HG03196 (cell line): ENCODE measurements around the gene GLP1R.

Source experiments
- ATAC-seq: cut with Tn5 transposase; IDR thresholded peaks from one replicate; pipeline ENCODE4 v1.9.1; 2021; ENCODE audit not compliant: unreplicated experiment

Gene GLP1R

DNA sequence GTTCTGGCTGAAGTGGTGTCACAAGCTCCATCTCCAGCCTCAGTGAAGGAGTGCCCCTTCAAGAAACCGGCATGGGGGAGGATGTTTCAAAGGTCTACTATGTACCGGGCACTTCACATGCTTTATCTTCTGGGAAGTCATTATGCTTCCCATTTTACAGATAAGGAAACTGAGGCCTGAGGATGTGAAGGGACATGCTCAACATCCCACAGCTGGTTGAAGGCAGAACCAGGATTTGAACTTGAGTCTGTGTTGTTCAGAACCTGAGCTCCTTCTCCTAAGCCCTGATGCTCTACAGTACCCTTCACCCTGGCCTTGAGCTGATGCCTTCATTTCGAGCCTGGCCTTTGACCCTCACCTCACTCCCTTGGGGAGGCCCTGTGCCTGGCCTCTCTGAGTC is 13.0 kb downstream of the GLP1R start:
- no peak for ATAC-seq

DNA sequence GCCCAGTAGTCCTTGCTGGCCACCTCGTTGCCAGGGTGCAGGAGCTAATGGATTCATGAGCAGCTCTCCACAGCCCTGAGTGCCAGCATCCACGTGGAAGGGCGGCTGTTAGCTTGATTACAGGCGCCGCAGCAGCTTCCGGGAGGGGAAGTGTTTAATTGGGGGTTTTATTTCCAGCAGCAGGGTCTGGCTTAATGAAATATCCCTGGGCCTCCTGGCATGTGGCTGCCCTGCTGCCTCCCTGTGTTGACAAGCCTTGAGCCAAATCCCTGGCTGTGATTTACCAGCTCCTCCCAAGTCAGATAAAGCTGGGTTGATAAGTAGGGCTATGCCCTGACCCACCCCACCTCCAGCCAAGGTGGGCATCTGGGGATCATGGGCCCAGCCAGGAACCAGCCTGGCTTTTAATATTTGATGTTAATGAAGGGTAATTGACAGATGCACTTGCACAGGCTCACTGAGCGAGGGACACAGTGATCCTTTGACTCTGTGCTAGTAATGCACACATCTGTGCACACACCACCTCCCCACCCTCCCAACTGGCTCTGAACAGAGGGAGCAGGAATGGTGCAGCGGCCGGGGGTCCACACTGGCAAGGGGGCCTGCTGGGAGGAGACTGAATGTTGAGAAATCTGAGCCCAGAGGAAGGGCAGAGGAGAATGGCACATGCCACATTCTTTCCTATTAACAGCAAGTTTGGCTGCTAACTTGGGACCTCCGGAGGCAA is 13.6 kb downstream of the GLP1R start:
- no peak for ATAC-seq

DNA sequence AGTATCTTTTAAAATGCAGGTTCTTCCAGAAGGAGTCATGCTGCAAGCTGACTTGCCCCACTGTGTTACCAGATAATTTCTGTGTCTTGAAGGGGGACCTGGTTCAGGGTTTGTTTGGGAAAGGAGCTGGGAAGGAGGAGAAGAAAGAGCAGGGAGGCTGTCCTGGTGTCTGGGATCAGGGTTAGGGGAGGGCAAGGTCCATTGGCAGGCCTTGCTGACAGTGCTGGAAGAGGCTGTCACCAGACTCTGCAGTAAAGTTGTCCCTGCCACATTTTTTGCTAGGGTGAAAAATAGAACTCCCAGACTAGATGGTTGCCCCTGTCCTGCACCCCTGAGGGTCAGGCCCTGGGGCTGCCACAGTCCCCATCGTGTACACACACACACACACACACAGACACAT is 14.9 kb downstream of the GLP1R start:
- no peak for ATAC-seq

DNA sequence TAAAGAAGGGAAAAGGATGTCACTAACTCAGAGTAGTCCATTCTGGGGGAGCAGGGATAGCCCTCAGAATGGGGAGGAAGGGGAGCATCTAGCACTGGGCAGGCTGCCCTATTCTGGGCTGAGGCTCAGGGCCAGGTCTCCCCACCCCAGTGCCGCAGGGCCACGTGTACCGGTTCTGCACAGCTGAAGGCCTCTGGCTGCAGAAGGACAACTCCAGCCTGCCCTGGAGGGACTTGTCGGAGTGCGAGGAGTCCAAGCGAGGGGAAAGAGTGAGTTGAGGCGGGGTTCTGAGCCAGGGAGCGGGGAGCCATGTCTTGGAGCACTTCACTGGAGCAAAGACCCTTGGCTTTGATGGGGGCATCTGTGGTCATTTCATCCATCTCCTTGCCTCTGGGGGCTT is 17.0 kb downstream of the GLP1R start:
- ATAC-seq: no peak

GRCh38 chr6:39068391-39068790 is 19.8 kb downstream of the GLP1R start:
- ATAC-seq: no peak

GRCh38 chr6:39072830-39073229 is 24.2 kb downstream of the GLP1R start:
- no peak for ATAC-seq

DNA sequence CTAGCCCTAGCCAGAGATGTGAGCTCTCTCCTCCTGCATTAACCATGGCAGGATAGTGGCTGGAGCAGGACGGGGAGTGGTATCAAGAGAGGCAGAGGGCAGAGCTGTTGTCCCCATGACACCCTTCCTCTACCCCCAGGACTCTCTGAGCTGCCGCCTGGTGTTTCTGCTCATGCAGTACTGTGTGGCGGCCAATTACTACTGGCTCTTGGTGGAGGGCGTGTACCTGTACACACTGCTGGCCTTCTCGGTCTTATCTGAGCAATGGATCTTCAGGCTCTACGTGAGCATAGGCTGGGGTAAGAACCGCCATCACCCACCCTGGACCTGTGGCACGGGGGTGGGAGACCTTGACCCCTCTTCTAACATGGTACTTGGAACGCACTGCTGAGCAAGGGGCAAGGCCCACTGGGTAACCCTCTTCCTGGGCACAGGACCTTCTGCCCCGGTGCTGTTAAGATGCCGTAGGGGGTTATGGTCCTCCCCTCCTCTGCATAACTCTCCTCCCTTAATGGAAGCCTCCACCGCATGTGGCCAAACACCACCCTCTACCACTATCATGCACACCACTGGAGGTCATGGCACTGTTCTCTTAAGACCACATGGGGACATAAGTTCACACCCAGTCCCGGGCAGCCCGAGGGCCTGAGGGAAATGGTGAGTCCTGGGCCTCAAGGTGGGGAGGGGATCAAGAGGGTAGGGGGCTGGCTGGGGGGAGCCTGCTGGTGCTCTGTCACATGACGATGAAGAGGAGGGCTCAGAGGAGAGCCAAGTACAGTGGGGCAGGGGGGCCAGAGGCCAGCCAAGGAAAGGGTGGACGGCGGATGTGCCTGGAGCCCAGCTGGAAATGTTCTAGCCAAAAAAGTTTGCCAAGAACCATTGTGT is 25.1 kb downstream of the GLP1R start:
- ATAC-seq: no peak

- no peak for ATAC-seq
Observed at GRCh38 chr6:39074486-39074885, 25.9 kb downstream of the GLP1R start.

GRCh38 chr6:39075010-39075686 is 26.6 kb downstream of the GLP1R start:
- no peak for ATAC-seq

- ATAC-seq: no peak
Observed at GRCh38 chr6:39075807-39076622, 27.4 kb downstream of the GLP1R start.

DNA sequence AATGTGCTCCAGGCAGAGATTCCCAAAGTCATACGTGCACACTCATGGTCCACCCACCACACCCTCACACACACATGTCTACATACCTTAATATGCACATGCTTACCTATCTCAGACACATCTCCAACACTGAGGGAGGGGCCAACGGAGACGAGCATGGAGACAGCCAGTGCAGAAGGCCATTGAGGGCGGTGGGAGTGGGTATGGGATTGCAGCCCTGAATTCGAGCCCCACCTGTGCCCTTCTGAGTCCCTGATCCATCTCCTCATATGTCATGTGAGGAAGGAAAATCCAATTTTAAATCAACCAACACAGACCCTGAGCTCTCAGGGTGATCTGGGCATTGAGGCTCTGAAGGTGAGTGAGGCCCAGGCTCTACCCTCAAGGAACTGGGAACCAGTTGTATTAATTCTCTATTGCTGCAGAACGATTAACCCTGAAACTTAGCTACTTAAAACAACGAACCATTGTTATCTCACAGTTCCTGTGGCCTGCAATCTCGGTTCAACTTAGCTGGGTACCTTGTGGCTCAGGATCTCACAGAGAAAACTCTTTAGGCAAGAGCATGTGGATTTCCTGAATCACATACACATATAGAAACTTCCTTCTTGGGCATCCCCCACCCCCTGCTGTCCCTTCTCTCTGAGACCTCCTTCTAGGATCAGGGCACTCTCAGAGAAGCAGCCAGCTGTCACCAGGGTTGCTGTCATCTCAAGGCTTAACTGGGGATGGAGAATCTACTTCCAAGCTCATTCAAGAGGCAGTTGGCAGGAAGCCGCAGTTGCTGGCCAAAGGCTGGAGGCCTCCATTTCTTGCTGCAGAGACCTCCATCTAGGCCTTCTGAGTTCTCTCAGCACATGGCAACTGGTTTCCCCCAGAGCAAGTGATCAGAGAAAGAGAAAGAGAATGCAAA is 28.3 kb downstream of the GLP1R start:
- no peak for ATAC-seq

DNA sequence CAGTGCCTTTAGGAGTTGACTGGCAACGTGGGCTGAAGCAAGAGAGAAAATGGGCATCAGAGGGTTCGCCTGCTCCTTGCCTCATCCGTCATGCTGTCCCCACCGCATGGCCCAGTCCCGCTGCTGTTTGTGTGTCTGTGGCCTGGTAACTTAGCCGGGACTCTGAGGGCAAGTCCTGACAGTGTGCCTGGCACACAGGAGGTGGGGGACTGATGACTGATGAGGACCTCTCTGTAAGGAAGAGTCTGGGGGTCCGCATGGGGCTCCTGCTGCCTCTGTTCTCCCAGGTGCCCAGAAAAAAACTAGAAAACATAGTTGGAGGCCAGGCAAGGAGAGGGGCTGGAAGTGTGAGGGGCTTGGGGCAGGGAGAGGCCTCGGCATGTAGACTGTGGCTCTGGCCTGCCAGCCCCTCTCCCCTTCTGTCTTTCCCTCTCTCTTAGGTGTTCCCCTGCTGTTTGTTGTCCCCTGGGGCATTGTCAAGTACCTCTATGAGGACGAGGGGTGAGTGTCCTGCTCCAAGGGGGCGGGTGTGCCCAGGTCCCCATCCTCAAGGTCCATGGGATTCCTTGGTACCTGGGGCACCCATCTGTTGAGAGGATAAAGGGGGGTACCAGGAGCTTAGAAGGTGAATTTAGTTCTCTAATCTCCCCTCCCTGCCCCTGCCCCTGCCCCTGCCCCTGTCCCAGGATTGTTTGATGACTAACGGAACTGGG is 29.5 kb downstream of the GLP1R start:
- no peak for ATAC-seq

DNA sequence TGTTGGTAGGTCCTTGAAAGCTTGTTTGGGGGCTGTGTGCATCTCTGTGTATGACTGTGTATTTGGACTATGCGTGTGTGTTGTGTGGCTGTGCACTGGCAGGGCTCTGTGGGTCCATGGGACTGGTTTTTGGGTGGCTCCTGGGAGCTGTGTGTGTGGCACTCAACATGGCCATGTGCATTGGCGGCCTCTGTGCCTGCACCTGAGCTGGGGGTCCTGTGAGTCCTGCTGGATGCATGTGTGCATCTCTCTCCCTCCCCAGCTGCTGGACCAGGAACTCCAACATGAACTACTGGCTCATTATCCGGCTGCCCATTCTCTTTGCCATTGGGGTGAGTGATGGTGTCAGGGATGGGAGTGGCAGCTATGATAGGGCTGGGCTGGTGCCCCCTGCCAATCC is 30.1 kb downstream of the GLP1R start:
- no peak for ATAC-seq

DNA sequence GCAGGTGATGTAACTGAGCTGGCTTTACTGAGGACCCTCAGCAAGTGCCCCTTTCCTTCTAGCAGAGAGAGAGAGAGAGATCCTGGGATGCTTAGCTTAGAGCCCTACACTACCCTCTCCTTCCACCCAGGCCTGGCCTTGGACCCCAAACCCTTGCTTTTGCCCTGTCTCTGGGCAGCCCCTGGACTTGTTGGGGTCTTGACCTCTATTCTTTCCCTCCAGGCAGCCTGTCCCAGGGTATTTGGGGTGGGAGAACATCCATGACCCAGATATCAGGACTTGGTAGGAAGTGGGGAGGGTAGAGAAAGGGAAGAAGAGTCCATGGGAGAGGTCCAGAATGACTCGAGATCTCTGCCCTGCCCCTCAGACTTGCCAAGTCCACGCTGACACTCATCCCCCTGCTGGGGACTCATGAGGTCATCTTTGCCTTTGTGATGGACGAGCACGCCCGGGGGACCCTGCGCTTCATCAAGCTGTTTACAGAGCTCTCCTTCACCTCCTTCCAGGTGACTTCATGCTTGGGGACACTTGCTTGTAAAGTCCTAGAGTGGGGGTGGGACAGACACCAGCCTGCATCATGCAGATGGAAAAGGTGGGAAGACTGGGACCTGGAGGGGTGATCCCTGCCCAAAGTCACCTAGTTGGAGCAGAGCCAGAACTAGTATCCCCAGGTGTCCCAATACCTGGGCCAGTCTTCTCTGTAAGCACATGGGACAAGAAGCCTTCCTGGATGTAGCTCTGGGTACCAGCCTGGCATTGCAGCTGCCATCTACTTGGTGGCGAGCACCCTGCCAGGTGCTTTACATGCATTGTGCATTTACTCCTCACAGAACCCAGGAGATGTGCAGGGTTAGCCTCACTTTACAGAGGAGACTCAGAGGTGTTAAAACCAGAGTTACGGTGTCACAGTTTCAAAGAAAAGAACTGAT is 30.9 kb downstream of the GLP1R start:
- ATAC-seq: no peak

GRCh38 chr6:39080246-39080875 is 31.8 kb downstream of the GLP1R start:
- ATAC-seq: no peak

- ATAC-seq: no peak
Observed at GRCh38 chr6:39082310-39082709, 33.7 kb downstream of the GLP1R start.

GRCh38 chr6:39083231-39083634 is 34.7 kb downstream of the GLP1R start:
- ATAC-seq: no peak

DNA sequence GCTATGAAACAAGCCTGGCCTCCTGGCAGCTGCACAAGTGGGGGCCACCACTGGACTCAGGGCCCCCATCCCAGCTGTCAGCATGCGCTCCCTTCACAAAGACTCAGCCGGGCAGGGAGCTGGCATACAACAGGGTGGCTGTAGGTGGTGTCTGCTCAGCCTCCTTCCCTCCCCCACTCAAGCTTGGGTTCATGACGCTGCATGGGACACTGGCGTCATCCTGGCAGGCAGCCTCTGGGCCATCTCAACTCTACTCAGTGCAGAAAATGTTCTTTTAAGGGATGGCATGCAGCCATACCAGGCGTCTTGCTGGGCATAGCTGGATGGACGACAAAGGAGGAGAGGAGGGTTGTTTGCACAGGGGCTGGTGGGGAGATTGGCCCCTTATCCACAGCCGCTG is 35.9 kb downstream of the GLP1R start:
- no peak for ATAC-seq
